HAP-1 (cell line): ENCODE data around the gene FADS6.

Experiments used
- DNase-seq, 2 experiments: peaks; one replicate each; pipeline ENCODE4 v3.0.0-alpha.2; 2016 to 2020; ENCODE audit warnings: low spot score in 2 of 2
- H3K27me3 ChIP-seq: fragments of 250-450 bp; sonication (Bioruptor Pico); 2 replicates; pipeline ENCODE4 v1.5.1; 2020; ENCODE audit warnings: low read depth, mild to moderate bottlenecking, moderate library complexity
- H3K36me3 ChIP-seq: fragments of 250-450 bp; sonication (Bioruptor Pico); replicated peaks from 2 replicates; pipeline ENCODE4 v1.5.1; 2020; ENCODE audit warnings: mild to moderate bottlenecking
- H3K4me1 ChIP-seq: fragments of 250-450 bp; sonication (Bioruptor Pico); 2 replicates; pipeline ENCODE4 v1.5.1; 2020; ENCODE audit warnings: mild to moderate bottlenecking
- H3K4me3 ChIP-seq: fragments of 250-450 bp; sonication (Bioruptor Pico); 2 replicates; pipeline ENCODE4 v1.5.1; 2020; ENCODE audit warnings: mild to moderate bottlenecking, moderate library complexity
- H3K9me3 ChIP-seq: fragments of 250-450 bp; sonication (Bioruptor Pico); 2 replicates; pipeline ENCODE4 v1.5.1; 2020; ENCODE audit warnings: mild to moderate bottlenecking, moderate library complexity
- in situ Hi-C: fragments of 300-500 bp; cut with MboI; formaldehyde crosslinking; loops from 3 replicates; pipeline ENCODE4 v1.14.3; 2020; ENCODE audit warnings: low sequenced_read_pairs, inconsistent platforms, mixed read lengths

The FADS6 gene

GRCh38 chr17:74839990-74840852, 53.2 kb downstream of the FADS6 start:
- no peaks in the 10 kb centered on the region for H3K36me3 ChIP-seq
- no peaks in the 10 kb centered on the region for H3K9me3 ChIP-seq
- in situ Hi-C loops: no loop called here
- no peaks in the 10 kb centered on the region for H3K4me1 ChIP-seq
- H3K27me3 ChIP-seq: no peaks in the 10 kb centered on the region
- no peak overlapping the region for H3K4me3 ChIP-seq
- no peak for DNase-seq

GRCh38 chr17:74838274-74838673, 55.2 kb downstream of the FADS6 start:
- Histone ChIP-seq H3K4me3 (no peak overlapping the region), H3K27me3 (no peaks in the 10 kb centered on the region), H3K4me1 (no peaks in the 10 kb centered on the region), H3K9me3 (no peaks in the 10 kb centered on the region), H3K36me3 (no peaks in the 10 kb centered on the region)
- in situ Hi-C loops: no loop called here
- DNase-seq: no peak

- H3K4me1 ChIP-seq: no peaks in the 10 kb centered on the region
- H3K36me3 ChIP-seq: no peaks in the 10 kb centered on the region
- H3K9me3 ChIP-seq: no peaks in the 10 kb centered on the region
- no peaks in the 10 kb centered on the region for H3K27me3 ChIP-seq
- no peak overlapping the region for H3K4me3 ChIP-seq
- in situ Hi-C loops: no loop called here
- DNase-seq: no peak
Measured at GRCh38 chr17:74836691-74837467, 56.6 kb downstream of the FADS6 start.

GRCh38 chr17:74836191-74836590, 57.2 kb downstream of the FADS6 start:
- no peaks in the 10 kb centered on the region for H3K4me1 ChIP-seq
- in situ Hi-C loops: no loop called here

GRCh38 chr17:74833501-74834377, 59.7 kb downstream of the FADS6 start:
- no peak overlapping the region for H3K4me3 ChIP-seq
- H3K4me1 ChIP-seq: no peaks in the 10 kb centered on the region
- H3K36me3 ChIP-seq: no peaks in the 10 kb centered on the region
- no peaks in the 10 kb centered on the region for H3K9me3 ChIP-seq
- in situ Hi-C loops: no loop called here
- no peak for DNase-seq
- H3K27me3 ChIP-seq: no peaks in the 10 kb centered on the region

More at GRCh38 chr17:74836191-74836590, 57.2 kb downstream of the FADS6 start:
- Histone ChIP-seq H3K36me3 (no peaks in the 10 kb centered on the region), H3K9me3 (no peaks in the 10 kb centered on the region), H3K27me3 (no peaks in the 10 kb centered on the region), H3K4me3 (no peak overlapping the region)
- no peak for DNase-seq

GRCh38 chr17:74832421-74832820, 61.0 kb downstream of the FADS6 start:
- no peaks in the 10 kb centered on the region for H3K36me3 ChIP-seq
- DNase-seq: no peak
- H3K4me3 ChIP-seq: no peak overlapping the region
- in situ Hi-C loops: no loop called here
- no peaks in the 10 kb centered on the region for H3K9me3 ChIP-seq
- no peaks in the 10 kb centered on the region for H3K4me1 ChIP-seq
- no peaks in the 10 kb centered on the region for H3K27me3 ChIP-seq

GRCh38 chr17:74831444-74832146, 61.8 kb downstream of the FADS6 start:
- in situ Hi-C loops: no loop called here
- H3K9me3 ChIP-seq: no peaks in the 10 kb centered on the region
- no peak for DNase-seq

GRCh38 chr17:74830861-74831260, 62.6 kb downstream of the FADS6 start:
- H3K4me3 ChIP-seq: no peak overlapping the region
- no peaks in the 10 kb centered on the region for H3K4me1 ChIP-seq
- H3K9me3 ChIP-seq: no peaks in the 10 kb centered on the region
- in situ Hi-C loops: no loop called here
- H3K36me3 ChIP-seq: no peaks in the 10 kb centered on the region
- DNase-seq: no peak
- H3K27me3 ChIP-seq: no peaks in the 10 kb centered on the region

More at GRCh38 chr17:74831444-74832146, 61.8 kb downstream of the FADS6 start:
- no peak overlapping the region for H3K4me3 ChIP-seq
- H3K36me3 ChIP-seq: no peaks in the 10 kb centered on the region
- no peaks in the 10 kb centered on the region for H3K27me3 ChIP-seq
- no peaks in the 10 kb centered on the region for H3K4me1 ChIP-seq

GRCh38 chr17:74827800-74828199, 65.6 kb downstream of the FADS6 start:
- no peak overlapping the region for H3K4me3 ChIP-seq
- no peaks in the 10 kb centered on the region for H3K4me1 ChIP-seq
- H3K36me3 ChIP-seq: no peaks in the 10 kb centered on the region
- no peaks in the 10 kb centered on the region for H3K27me3 ChIP-seq
- in situ Hi-C loops: no loop called here
- H3K9me3 ChIP-seq: no peaks in the 10 kb centered on the region
- DNase-seq: no peak
